Measurements from ENCODE around the gene ZNF219.

GRCh38 chr14:21113369-21113768, 14.9 kb upstream of the ZNF219 start:
- TF ChIP-seq CTCF (conservative IDR thresholded peaks at IDR 0.05; ENCODE audit: low read length), result no peak
- no peak for TF ChIP-seq EZH2phosphoT487 (IDR thresholded peaks at IDR 0.05; ENCODE audit: borderline replicate concordance)

Data from Loucy (cell line).